Progenitor cell of endocrine pancreas (in vitro differentiated cells): ENCODE results near the gene C19orf38. TPM values are rescaled to one million over a fixed set of nuclear protein-coding genes. Genes with fewer than 3 reads are reported as not detected.

ENCODE experiments used
- DNase-seq: peaks from one replicate; pipeline ENCODE4 v3.0.0; 2021; ENCODE audit warnings: low spot score; ENCODE audit not compliant: unreplicated experiment
- H3K27ac Mint-ChIP-seq: 2 replicates; pipeline ENCODE4 v1.8.0; 2021; ENCODE audit warnings: mild to moderate bottlenecking, moderate library complexity, mixed read lengths
- H3K27me3 Mint-ChIP-seq: 2 replicates; pipeline ENCODE4 v1.8.0; 2021; ENCODE audit warnings: mixed read lengths
- H3K36me3 Mint-ChIP-seq: 2 replicates; pipeline ENCODE4 v1.8.0; 2022; ENCODE audit warnings: mixed read lengths; ENCODE audit not compliant: insufficient read depth
- H3K4me1 Mint-ChIP-seq: 2 replicates; pipeline ENCODE4 v1.8.0; 2021; ENCODE audit warnings: low read depth, mixed read lengths
- H3K4me3 Mint-ChIP-seq: 2 replicates; pipeline ENCODE4 v1.8.0; 2021; ENCODE audit warnings: low read depth, mild to moderate bottlenecking, moderate library complexity, mixed read lengths
- H3K9me3 Mint-ChIP-seq: 2 replicates; pipeline ENCODE4 v1.8.0; 2021; ENCODE audit warnings: low read depth, mixed read lengths
- long read RNA-seq: library from polyadenylated mRNA; unstranded; transcript quantifications from one replicate; pipeline ENCODE4 v2.0.0, GENCODE V29; 2020
- total RNA-seq: library from RNA; stranded (reverse); gene quantifications from 2 replicates; pipeline ENCODE4 v1.2.1, GENCODE V29; 2021
- TF ChIP-seq, protein P1 (sequence below): fragments of 200-600 bp; sonication (generic); IDR thresholded peaks from one replicate; pipeline ENCODE4 v1.5.0; 2021; ENCODE audit warnings: antibody characterized with exemption, mild to moderate bottlenecking; ENCODE audit not compliant: unreplicated experiment

Gene C19orf38, protein sequence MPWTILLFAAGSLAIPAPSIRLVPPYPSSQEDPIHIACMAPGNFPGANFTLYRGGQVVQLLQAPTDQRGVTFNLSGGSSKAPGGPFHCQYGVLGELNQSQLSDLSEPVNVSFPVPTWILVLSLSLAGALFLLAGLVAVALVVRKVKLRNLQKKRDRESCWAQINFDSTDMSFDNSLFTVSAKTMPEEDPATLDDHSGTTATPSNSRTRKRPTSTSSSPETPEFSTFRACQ
- total RNA-seq: 0.31 and 0.33 TPM in 2 replicates
- long read RNA-seq, partial matches to known transcripts: 0 of 1 reads
- long read RNA-seq, other reads (novel, unspliced or antisense): 1 of 1 reads

DNA sequence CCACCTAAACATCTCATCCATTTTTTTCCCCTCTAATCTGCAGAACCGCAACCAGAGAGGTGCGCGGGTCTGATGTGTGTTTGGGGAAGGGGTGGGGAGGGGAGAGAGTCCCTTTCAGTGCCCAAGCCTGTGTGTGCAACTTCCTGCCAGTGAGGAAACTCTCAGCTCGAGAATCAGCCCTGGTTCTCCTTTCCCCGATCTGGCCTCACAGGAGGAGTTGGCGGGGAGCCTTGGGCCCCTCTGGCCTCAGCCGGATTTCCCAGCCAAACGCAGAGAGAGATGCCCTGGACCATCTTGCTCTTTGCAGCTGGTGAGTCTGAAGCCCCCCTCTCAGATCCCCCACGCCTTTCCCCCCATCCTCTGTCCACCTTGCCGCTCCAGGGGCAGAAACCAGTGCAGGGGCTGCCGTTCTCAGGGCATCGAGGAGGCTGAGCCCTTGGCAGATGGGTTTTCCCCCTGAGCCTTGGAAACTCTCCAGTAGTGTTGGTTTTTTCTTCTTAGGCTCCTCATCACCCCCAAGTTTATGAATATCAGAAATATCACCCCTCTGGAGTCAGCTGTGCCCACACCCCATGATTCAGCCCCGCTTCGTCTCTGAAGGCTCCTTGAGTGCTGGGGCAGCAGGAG, at the start of gene C19orf38:
Gene C19orf38, plus strand, starts transcription at position 186 of the 627 bp plus-strand sequence. Its CDS starts 94 bp downstream, at position 280.
- Mint-ChIP-seq H3K27me3 (peaks cover 3% of the 10 kb centered on the region), H3K4me3 (no peak within 1 kb of the TSS), H3K4me1 (no peaks in the 10 kb centered on the region), H3K9me3 (peaks cover 5% of the 10 kb centered on the region), H3K27ac (no peak within 1 kb of the TSS), H3K36me3 (no peaks in the 10 kb centered on the region)
- DNase-seq: no peak
- TF ChIP-seq, protein P1, sequence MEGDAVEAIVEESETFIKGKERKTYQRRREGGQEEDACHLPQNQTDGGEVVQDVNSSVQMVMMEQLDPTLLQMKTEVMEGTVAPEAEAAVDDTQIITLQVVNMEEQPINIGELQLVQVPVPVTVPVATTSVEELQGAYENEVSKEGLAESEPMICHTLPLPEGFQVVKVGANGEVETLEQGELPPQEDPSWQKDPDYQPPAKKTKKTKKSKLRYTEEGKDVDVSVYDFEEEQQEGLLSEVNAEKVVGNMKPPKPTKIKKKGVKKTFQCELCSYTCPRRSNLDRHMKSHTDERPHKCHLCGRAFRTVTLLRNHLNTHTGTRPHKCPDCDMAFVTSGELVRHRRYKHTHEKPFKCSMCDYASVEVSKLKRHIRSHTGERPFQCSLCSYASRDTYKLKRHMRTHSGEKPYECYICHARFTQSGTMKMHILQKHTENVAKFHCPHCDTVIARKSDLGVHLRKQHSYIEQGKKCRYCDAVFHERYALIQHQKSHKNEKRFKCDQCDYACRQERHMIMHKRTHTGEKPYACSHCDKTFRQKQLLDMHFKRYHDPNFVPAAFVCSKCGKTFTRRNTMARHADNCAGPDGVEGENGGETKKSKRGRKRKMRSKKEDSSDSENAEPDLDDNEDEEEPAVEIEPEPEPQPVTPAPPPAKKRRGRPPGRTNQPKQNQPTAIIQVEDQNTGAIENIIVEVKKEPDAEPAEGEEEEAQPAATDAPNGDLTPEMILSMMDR: no peak

DNA sequence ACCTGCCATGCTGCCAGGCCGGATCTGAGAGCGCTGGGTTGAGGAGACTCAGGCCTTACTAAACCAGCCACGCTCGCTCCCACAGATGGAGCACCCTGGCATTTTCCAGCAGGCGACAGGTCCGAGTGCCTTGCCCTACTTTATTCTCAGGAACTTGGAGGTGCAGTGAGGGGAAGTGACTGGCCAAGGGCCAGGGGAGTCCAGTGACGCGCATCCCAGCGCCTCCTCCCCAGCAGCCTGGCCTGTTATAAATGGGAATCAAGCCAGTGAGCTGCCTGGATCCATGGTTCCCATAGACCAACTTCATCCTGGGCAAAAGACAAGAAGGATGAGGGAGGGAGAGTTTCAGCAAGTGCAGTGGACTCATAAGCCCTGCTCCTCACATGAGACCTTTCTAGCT, 47.7 kb upstream of the C19orf38 start:
- Mint-ChIP-seq H3K9me3 (peaks cover 3% of the 10 kb centered on the region), H3K27ac (no peak overlapping the region), H3K36me3 (peaks cover 18% of the 10 kb centered on the region), H3K4me1 (no peaks in the 10 kb centered on the region), H3K4me3 (no peak overlapping the region), H3K27me3 (no peaks in the 10 kb centered on the region)
- DNase-seq: no peak
- TF ChIP-seq, protein P1: no peak

DNA sequence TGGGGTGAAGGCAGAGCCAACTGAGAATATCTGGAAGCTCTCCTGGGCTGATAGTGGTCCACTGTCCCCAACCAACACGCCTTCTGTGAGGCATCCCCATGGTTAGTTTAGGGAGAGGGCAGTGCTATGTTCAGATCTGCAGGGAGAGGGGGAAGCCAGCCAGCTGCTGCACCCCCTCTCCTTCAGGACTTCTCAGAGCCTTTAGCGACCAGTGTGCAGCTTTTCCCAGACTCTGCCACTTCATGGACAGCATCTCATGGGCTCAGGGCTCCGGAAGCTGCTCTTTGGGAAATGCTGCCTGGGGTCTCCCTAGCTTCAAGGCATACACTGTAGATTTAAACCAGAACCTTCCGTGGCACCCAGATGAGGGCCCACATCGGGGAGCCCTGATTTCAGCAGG, 45.7 kb upstream of the C19orf38 start:
- Mint-ChIP-seq H3K4me3 (no peak overlapping the region), H3K9me3 (peaks cover 3% of the 10 kb centered on the region), H3K27me3 (no peaks in the 10 kb centered on the region), H3K4me1 (no peaks in the 10 kb centered on the region), H3K36me3 (peaks cover 21% of the 10 kb centered on the region), H3K27ac (no peak overlapping the region)
- TF ChIP-seq, protein P1: no peak
- no peak for DNase-seq

DNA sequence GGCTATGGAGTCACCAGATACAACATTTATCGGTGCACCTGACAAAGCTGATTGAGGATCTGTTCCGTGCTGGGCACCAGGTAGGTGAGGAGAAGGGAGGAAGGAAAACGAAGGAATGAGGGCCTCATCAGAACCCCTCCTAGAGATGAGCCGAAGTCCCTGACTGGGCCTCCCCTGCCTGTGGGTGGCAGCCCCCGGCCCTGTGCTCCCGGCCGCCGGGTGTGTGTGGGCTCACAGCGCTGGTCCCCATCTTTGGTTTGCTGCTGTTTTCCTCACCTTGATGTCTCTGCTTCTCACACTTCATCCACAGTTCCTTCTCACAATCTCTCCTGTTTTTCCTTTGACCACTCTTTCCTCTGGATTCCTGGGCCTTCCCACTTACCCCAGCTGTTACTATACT, 45.0 kb upstream of the C19orf38 start:
- H3K9me3 Mint-ChIP-seq: peaks cover 3% of the 10 kb centered on the region
- no peak overlapping the region for H3K27ac Mint-ChIP-seq
- H3K36me3 Mint-ChIP-seq: peaks cover 21% of the 10 kb centered on the region
- H3K4me3 Mint-ChIP-seq: no peak overlapping the region
- H3K27me3 Mint-ChIP-seq: no peaks in the 10 kb centered on the region
- TF ChIP-seq, protein P1: no peak
- H3K4me1 Mint-ChIP-seq: no peaks in the 10 kb centered on the region
- no peak for DNase-seq

DNA sequence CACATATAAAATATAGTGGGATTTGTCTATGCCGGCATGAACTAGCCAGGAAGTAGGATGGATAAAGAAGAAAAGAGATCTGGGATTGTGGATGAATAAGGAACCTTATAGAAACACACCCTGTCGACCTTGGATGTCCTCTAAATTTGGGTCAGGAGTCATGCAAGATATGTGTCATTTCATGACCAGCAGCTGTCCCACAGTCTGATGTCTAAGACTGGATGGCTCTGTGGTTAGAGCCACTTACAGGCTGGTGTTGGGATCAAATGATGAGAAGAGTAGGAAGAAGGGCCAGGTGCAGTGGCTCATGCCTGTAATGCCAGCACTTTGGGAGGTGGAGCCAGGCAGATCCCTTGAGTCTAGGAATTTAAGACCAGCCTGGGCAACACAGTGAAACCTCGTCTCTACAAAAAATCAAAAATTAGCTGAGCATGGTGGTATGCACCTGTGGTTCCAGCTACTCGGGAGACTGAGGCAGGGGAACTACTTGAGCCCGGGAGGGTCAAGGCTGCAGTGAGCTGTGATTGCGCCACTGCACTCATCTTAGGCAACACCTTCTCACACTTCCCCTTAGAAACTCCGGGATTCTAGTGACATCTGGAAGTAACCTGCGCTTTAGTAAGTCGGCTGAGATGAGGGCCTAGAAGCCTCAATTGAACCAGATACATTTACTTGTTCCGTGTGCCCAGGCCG, 43.0 kb upstream of the C19orf38 start:
- no peaks in the 10 kb centered on the region for H3K27me3 Mint-ChIP-seq
- DNase-seq: no peak
- H3K27ac Mint-ChIP-seq: no peak overlapping the region
- no peaks in the 10 kb centered on the region for H3K4me1 Mint-ChIP-seq
- peaks cover 3% of the 10 kb centered on the region for H3K9me3 Mint-ChIP-seq
- H3K4me3 Mint-ChIP-seq: no peak overlapping the region
- TF ChIP-seq, protein P1: no peak
- H3K36me3 Mint-ChIP-seq: peaks cover 32% of the 10 kb centered on the region
